OCI-LY7 (cell line): Measurements from ENCODE around the gene ABCF3.

Experiments
- CTCF ChIP-seq: fragments of 200-600 bp; sonication (generic); conservative IDR thresholded peaks from 2 replicates; pipeline ENCODE4 v1.5.1; 2014; ENCODE audit warnings: mild to moderate bottlenecking, antibody characterized with exemption, low read length, moderate library complexity, mixed read lengths
- EZH2phosphoT487 ChIP-seq: fragments of 200-600 bp; sonication (generic); IDR thresholded peaks from 2 replicates; pipeline ENCODE4 v1.6.1; 2018; ENCODE audit warnings: low read depth, borderline replicate concordance, mild to moderate bottlenecking, mixed run types, antibody characterized with exemption, low read length, moderate library complexity, mixed read lengths

- TF ChIP-seq CTCF (no peak), EZH2phosphoT487 (no peak)
Measured at GRCh38 chr3:184222521-184222920, 36.5 kb downstream of the ABCF3 start.
